Fibroblast of pulmonary artery (primary cell): ENCODE data around the gene KIAA1549.

ENCODE experiments used
- DNase-seq: peaks from one replicate; pipeline ENCODE4 v3.0.0-alpha.2; 2010; ENCODE audit warnings: low read depth
- H3K4me3 ChIP-seq: replicated peaks from 2 replicates; pipeline ENCODE4 v1.5.1; 2011; ENCODE audit warnings: low read depth, mild to moderate bottlenecking, control low read depth, low read length, moderate library complexity
- TF ChIP-seq, protein P1 (sequence below): IDR thresholded peaks from 2 replicates; pipeline ENCODE4 v1.5.1; 2011; ENCODE audit warnings: mild to moderate bottlenecking, control low read depth, low read length, inconsistent platforms; ENCODE audit errors: missing control alignments

Gene KIAA1549

DNA sequence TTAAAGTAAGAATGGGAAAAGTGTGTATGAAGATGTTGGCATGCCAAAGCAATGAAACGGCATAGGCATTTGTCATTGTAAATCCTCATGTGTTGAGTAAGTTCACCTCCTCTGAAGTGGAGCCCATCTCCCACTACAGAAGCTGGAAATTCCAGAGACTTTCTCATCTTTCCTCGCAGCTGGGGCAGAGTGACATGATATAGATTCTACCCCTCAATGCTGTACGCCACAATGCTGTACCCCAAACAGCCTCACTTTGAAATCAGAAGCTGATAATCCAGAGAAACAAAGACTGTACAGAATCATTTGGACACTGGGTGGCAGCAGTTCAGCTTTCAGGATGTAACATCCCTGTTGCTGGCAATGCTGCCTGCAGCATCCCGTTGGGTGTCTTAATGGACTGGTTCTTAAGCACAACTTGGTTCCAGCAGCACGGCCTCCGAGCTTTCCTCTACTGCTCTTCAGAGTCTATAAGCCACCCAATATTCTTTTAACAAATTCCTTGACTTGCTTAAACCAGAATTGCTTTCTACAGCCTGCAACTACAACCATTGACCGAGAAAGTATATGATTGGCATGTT lies 35.8 kb upstream of the KIAA1549 start:
- peak; percentile 81 for DNase-seq
- TF ChIP-seq, protein P1, sequence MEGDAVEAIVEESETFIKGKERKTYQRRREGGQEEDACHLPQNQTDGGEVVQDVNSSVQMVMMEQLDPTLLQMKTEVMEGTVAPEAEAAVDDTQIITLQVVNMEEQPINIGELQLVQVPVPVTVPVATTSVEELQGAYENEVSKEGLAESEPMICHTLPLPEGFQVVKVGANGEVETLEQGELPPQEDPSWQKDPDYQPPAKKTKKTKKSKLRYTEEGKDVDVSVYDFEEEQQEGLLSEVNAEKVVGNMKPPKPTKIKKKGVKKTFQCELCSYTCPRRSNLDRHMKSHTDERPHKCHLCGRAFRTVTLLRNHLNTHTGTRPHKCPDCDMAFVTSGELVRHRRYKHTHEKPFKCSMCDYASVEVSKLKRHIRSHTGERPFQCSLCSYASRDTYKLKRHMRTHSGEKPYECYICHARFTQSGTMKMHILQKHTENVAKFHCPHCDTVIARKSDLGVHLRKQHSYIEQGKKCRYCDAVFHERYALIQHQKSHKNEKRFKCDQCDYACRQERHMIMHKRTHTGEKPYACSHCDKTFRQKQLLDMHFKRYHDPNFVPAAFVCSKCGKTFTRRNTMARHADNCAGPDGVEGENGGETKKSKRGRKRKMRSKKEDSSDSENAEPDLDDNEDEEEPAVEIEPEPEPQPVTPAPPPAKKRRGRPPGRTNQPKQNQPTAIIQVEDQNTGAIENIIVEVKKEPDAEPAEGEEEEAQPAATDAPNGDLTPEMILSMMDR, result peak; percentile 81
- H3K4me3 ChIP-seq, result no peak overlapping the region

DNA sequence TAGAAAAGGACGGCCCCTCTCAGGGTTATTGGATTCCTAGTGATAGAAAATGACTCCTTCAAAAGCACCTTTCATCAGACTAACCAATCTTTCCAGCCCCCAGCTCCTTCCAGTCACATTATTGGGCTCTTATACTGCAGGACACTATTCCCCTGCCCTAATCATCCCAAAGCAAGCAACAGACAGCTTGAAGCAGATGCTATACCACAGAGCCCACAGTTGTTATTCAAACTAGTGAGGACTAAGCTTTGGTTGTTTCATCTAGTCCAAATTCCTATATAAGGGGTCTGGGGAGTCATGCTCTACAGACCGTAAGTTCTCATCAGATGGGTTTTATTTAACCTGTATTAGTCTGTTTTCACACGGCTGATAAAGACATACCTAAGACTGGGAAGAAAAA lies 30.2 kb upstream of the KIAA1549 start:
- no peak for DNase-seq
- no peak overlapping the region for H3K4me3 ChIP-seq
- TF ChIP-seq, protein P1, result no peak

DNA sequence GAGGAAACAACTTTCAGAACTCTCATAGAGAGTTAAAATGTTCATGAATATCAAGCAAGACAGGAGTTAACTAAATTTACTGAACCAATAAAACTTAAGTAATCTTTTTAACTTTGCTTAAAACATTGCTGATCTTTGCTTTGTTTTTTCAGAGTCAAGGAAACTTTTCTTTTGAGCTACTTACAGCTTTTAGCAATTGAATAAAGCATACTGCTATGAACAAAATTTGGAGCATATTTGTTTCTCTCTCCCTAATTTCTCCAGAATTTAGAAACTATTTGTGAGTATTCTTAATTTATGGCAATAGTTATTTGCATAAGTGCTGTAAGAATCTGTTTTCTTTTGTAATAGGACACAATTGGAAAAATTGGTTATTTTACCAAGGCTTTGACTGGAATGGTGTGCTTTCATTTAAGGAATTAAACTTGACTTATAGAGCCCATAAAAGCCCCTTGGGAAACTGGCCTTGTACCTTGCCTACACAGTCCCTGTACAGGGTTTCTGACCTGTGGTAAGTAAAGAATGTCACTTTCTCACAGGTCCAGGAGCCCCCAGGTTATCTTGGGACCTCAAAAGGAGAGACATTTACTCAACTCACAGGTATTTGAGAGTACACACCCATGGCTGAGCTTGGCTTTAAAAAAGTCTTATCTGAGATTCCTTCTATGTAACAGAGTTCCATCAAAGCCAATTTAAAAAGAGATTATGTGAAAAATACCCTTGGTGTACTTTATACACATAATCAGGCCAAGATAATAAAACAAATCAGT lies 23.3 kb upstream of the KIAA1549 start:
- TF ChIP-seq, protein P1, result no peak

DNA sequence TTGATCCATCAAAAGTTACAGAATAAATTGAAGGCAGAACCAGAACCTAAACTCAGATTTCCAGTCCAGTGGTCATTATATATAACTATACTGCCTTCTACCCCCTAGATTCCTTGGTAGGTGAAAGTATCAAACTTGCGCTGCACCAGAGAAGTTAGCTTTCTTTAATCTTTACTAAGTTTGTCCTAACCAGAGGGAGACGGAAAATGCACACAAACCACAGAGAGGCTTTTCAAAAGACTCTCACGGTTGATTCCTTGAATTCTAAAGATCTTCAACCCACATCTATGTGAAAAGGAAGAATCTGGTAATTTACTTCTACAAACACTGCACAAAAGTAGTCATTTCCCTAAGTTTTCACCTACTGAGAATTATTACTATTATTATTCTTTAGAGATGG lies 18.2 kb upstream of the KIAA1549 start:
- DNase-seq, result no peak
- TF ChIP-seq, protein P1, result no peak
- H3K4me3 ChIP-seq, result no peak overlapping the region

More for the DNA sequence above, 23.3 kb upstream of the KIAA1549 start:
- no peak for DNase-seq
- no peak overlapping the region for H3K4me3 ChIP-seq

DNA sequence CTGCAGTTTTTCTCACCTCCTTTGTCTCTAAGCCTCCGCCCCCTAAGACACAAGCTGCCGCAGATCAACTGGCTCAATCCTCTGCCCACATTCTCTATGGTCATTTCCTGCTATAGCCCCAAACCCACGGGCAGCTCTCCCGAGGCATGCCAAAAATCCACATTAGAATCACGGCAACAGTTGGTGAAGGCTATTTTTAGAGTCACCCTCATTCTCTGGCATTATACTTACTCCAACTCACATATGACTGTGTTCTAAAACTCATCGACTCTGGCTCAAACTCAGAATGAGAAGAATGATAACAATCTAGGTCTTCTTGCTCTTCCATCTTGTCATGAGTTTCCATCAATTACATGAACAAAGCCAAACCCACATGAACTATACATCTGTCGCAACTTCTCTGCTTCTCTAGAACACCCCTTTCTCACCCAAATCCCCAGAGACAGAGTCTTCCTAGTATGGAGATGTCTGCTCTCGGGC lies 10.9 kb upstream of the KIAA1549 start:
- TF ChIP-seq, protein P1, result no peak
- H3K4me3 ChIP-seq, result no peak overlapping the region
- DNase-seq, result no peak

DNA sequence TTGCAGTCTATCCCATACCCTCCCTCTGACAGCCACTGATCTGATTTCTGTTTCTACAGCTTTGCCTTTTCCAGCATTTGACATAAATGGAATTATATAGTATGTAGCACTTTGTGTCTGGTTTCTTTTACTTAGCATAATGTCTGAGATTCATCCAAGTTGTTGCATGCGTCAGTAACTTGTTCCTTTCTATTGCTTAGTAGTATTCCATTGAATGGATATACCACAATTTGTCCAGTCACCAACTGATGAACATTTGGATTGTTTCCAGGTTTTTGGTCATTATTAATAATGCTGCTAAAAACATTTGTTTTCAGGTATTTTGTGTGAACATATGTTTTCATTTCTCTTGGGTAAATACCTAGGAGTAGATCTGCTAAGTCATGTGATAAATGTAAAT lies 6.5 kb upstream of the KIAA1549 start:
- H3K4me3 ChIP-seq, result no peak overlapping the region
- no peak for DNase-seq
- TF ChIP-seq, protein P1, result no peak
